HepG2 (cell line): ENCODE data around the gene WIZ. TPM values are rescaled to one million over a fixed set of nuclear protein-coding genes. Genes with fewer than 3 reads are reported as not detected.

Experiments
- ATAC-seq: fragments of 200-7000 bp; cut with Tn5 transposase; 3 replicates; pipeline ENCODE4 v1.9.1; 2020; ENCODE audit warnings: mild to moderate bottlenecking, moderate library complexity
- BruUV-seq: library from RNA; stranded (reverse); fragments of 400-500 nt; replicated peaks from 2 replicates; lab custom pipeline; 2021; lab: Mats Ljungman, UMichigan
- CTCF ChIA-PET: fragments of 300-600 bp; formaldehyde crosslinking; extraction: SDS; loops from one replicate; lab custom pipeline; 2021; ENCODE audit warnings: low total read pairs, inconsistent platforms, low intra/inter-chr PET ratio; lab: Yijun Ruan, JAX
- POLR2A ChIA-PET: fragments of 350-600 bp; sonication (Branson Sonifier 250); formaldehyde crosslinking; loops from one replicate; lab custom pipeline; 2020; ENCODE audit warnings: antibody characterized with exemption, inconsistent platforms; lab: Yijun Ruan, JAX
- DNase-seq: peaks from one replicate; pipeline ENCODE4 v3.0.0-alpha.2; 2015; ENCODE audit warnings: low spot score
- FAIRE-seq: peaks from 3 replicates; lab custom pipeline; 2011; peaks lifted over from hg19 to GRCh38; lab: Jason Lieb, UNC
- H2AFZ ChIP-seq: one replicate; pipeline ENCODE4 v1.6.1; 2011; ENCODE audit warnings: low read length, inconsistent platforms
- H3K27ac ChIP-seq: fragments of 300-600 bp; 3 replicates; pipeline ENCODE4 v1.8.0; 2011; ENCODE audit warnings: mixed run types, mild to moderate bottlenecking, mixed read lengths, low read length, inconsistent platforms; ENCODE audit not compliant: insufficient read depth; ENCODE audit errors: extremely low read length
- H3K27me3 ChIP-seq, 2 experiments: fragments of 200-600 bp in 1 of 2; 2 replicates in 1 of 2; 3 replicates in 1 of 2; pipeline versions ENCODE4 v1.6.0 to v1.8.0; 2011; ENCODE audit warnings: low read length in 2 of 2, mild to moderate bottlenecking in 2 of 2, moderate library complexity in 2 of 2, inconsistent platforms in 1 of 2; ENCODE audit not compliant: insufficient read depth in 2 of 2, control insufficient read depth in 1 of 2
- H3K36me3 ChIP-seq, 2 experiments: fragments of 200-600 bp in 1 of 2; replicated peaks in 1 of 2; 2 replicates in 1 of 2; 3 replicates in 1 of 2; pipeline versions ENCODE4 v1.5.1 to v1.8.0; 2011; ENCODE audit warnings: low read length in 2 of 2, inconsistent platforms in 1 of 2; ENCODE audit not compliant: insufficient read depth in 2 of 2, control insufficient read depth in 1 of 2
- H3K4me1 ChIP-seq: 2 replicates; pipeline ENCODE4 v1.5.1; 2012; ENCODE audit warnings: low read length, inconsistent platforms; ENCODE audit not compliant: insufficient read depth
- H3K4me2 ChIP-seq: 2 replicates; pipeline ENCODE4 v1.6.0; 2011; ENCODE audit warnings: low read depth, low read length, inconsistent platforms
- H3K4me3 ChIP-seq, 3 experiments: fragments of 200-600 bp in 1 of 3; sonication (generic), shearing (Covaris generic) in 1 of 3; replicated peaks in 1 of 3; 2 replicates each; pipeline ENCODE4 v1.5.1; 2011 to 2016; ENCODE audit warnings: low read length in 3 of 3, inconsistent platforms in 2 of 3, low read depth in 2 of 3, mild to moderate bottlenecking in 2 of 3, control low read depth in 1 of 3, mixed read lengths in 1 of 3; ENCODE audit not compliant: insufficient read depth in 1 of 3
- H3K79me2 ChIP-seq: one replicate; pipeline ENCODE4 v1.6.1; 2011; ENCODE audit warnings: low read length, inconsistent platforms; ENCODE audit not compliant: insufficient read depth
- H3K9ac ChIP-seq: 2 replicates; pipeline ENCODE4 v1.6.0; 2011; ENCODE audit warnings: mild to moderate bottlenecking, low read depth, low read length, inconsistent platforms; ENCODE audit not compliant: insufficient read depth
- H3K9me3 ChIP-seq: 2 replicates; pipeline ENCODE4 v1.5.1; 2012; ENCODE audit warnings: mild to moderate bottlenecking, low read length
- H4K20me1 ChIP-seq: 2 replicates; pipeline ENCODE4 v1.6.0; 2011; ENCODE audit warnings: inconsistent platforms, mild to moderate bottlenecking, low read length, moderate library complexity; ENCODE audit not compliant: insufficient read depth
- E2F5 ChIP-seq: sonication (generic); formaldehyde crosslinking; conservative IDR thresholded peaks from 2 replicates; pipeline ENCODE4 v1.4.0; 2020; ENCODE audit warnings: missing genetic modification reagents
- GZF1 ChIP-seq: sonication (generic); formaldehyde crosslinking; IDR thresholded peaks from 2 replicates; pipeline ENCODE4 v1.5.1; 2020; ENCODE audit warnings: mild to moderate bottlenecking, missing genetic modification reagents
- HDAC6 ChIP-seq: fragments of 200-600 bp; sonication (generic); IDR thresholded peaks from 2 replicates; pipeline ENCODE4 v1.7.0; 2017; ENCODE audit warnings: mild to moderate bottlenecking, antibody characterized with exemption, low read length, low read depth
- KAT2B ChIP-seq: fragments of 150-350 bp; IDR thresholded peaks from 2 replicates; pipeline ENCODE4 v1.6.1; 2014; ENCODE audit warnings: low read depth, low read length, borderline replicate concordance
- MIER2 ChIP-seq: IDR thresholded peaks from 2 replicates; pipeline ENCODE4 v1.6.1; 2016; ENCODE audit warnings: missing biosample characterization, missing genetic modification reagents
- RARG ChIP-seq: sonication (generic); formaldehyde crosslinking; IDR thresholded peaks from 2 replicates; pipeline ENCODE4 v1.4.0; 2020; ENCODE audit warnings: low read depth, mild to moderate bottlenecking, missing genetic modification reagents
- ZBTB8A ChIP-seq: sonication (generic); formaldehyde crosslinking; IDR thresholded peaks from 2 replicates; pipeline ENCODE4 v1.4.0; 2020; ENCODE audit warnings: mild to moderate bottlenecking, low read depth, missing genetic modification reagents, borderline replicate concordance
- ZNF556 ChIP-seq: sonication (generic); formaldehyde crosslinking; IDR thresholded peaks from 2 replicates; pipeline ENCODE4 v1.4.0; 2020; ENCODE audit warnings: mild to moderate bottlenecking, missing genetic modification reagents, borderline replicate concordance
- WGBS: methylation state at CpG from one replicate; pipeline ENCODE4 v1.1.6; 2017; ENCODE audit warnings: low lambda C conversion rate; 5-methylcytosine and 5-hydroxymethylcytosine counted together
- in situ Hi-C: cut with HindIII; loops from 2 replicates; pipeline ENCODE4 v1.10.0; 2017; ENCODE audit warnings: low pct_unique_long_range_greater_than_20kb; ENCODE audit not compliant: extremely low pct_ligation_motif_present
- intact Hi-C: fragments of 100-400 bp; cut with micrococcal nuclease; formaldehyde crosslinking; loops from one replicate; pipeline ENCODE4 v1.10.0; 2022; ENCODE audit not compliant: unreplicated experiment
- polyA plus RNA-seq, 8 experiments: library from polyadenylated mRNA; depleted of rRNA in 3 of 8; stranded (reverse) in 7 of 8; unstranded in 1 of 8; fragments of >200 nt; fragmentation: Illumina TruSeq in 4 of 8; extraction: Trizol in 4 of 8; gene quantifications; 2 replicates each; pipeline versions ENCODE4 v1.2.1 to v1.2.3, GENCODE V29; 2011 to 2016; ENCODE audit warnings: low read depth in 4 of 8, missing spikeins in 1 of 8, mixed read lengths in 1 of 8; ENCODE audit not compliant: insufficient read depth in 1 of 8
- total RNA-seq, 5 experiments: library from RNA; depleted of rRNA; stranded (reverse); fragments of >200 nt; fragmentation: Illumina TruSeq; extraction: Trizol; gene quantifications; 2 replicates each; pipeline ENCODE4 v1.2.3, GENCODE V29; 2016; ENCODE audit warnings: low read depth in 1 of 5
- TF ChIP-seq, protein P1 (sequence below): sonication (generic); formaldehyde crosslinking; IDR thresholded peaks from 2 replicates; pipeline ENCODE4 v1.4.0; 2020; ENCODE audit warnings: missing genetic modification reagents

The WIZ gene
- total and polyA plus RNA-seq, 2 of the 13 experiments (the other 11 are each of a cell fraction or from before 2014, with no cell fraction given) = 4.7 to 4.8 TPM

- intact Hi-C loops (no loop called here), in situ Hi-C loops (no loop called here)
- ChIA-PET POLR2A (interaction anchor here (1.9 kb wide), 1 partner anchor 15 kb away, joined by 5 read pairs; the partner anchor contains the start of gene AKAP8L), CTCF (no interaction called here)
- Histone ChIP-seq H3K27me3 (no peaks in the 10 kb centered on the region), H3K36me3 (peaks cover 39 to 78% of the 10 kb centered on the region in 2 experiments), H3K79me2 (peaks cover 74% of the 10 kb centered on the region), H3K4me3 (no peak overlapping the region), H3K9ac (no peak overlapping the region), H2AFZ (no peak overlapping the region), H4K20me1 (peaks cover 18% of the 10 kb centered on the region), H3K4me1 (peaks cover 7% of the 10 kb centered on the region), H3K4me2 (no peak overlapping the region), H3K27ac (no peak overlapping the region), H3K9me3 (no peaks in the 10 kb centered on the region)
- no peak for TF ChIP-seq ZNF556
- DNase-seq (no peak), ATAC-seq (no peak), FAIRE-seq (no peak)
- 98% methylated on average over 6 of the region's 7 CpGs for WGBS
- no TSS peak for BruUV-seq
Measured at GRCh38 chr19:15404097-15404779, 45.5 kb downstream of the WIZ start.

- Histone ChIP-seq H4K20me1 (peaks cover 18% of the 10 kb centered on the region), H3K9ac (no peak overlapping the region), H2AFZ (no peak overlapping the region), H3K27me3 (no peaks in the 10 kb centered on the region), H3K27ac (no peak overlapping the region), H3K4me2 (no peak overlapping the region), H3K36me3 (peaks cover 42 to 81% of the 10 kb centered on the region in 2 experiments), H3K4me3 (no peak overlapping the region), H3K79me2 (peaks cover 65% of the 10 kb centered on the region), H3K4me1 (peaks cover 7% of the 10 kb centered on the region), H3K9me3 (no peaks in the 10 kb centered on the region)
- FAIRE-seq (no peak), ATAC-seq (no peak), DNase-seq (no peak)
- WGBS = 97% methylated on average over 10 of the region's 10 CpGs
- in situ Hi-C loops = no loop called here
- BruUV-seq = no TSS peak
- intact Hi-C loops = no loop called here
- POLR2A ChIA-PET = no interaction called here
- no peak for TF ChIP-seq ZBTB8A (CRISPR knock-in tag)
- no peak for TF ChIP-seq MIER2 (CRISPR knock-in tag)
- TF ChIP-seq RARG (CRISPR knock-in tag) = no peak
- no peak for TF ChIP-seq GZF1
- TF ChIP-seq KAT2B = no peak
- TF ChIP-seq, protein P1, sequence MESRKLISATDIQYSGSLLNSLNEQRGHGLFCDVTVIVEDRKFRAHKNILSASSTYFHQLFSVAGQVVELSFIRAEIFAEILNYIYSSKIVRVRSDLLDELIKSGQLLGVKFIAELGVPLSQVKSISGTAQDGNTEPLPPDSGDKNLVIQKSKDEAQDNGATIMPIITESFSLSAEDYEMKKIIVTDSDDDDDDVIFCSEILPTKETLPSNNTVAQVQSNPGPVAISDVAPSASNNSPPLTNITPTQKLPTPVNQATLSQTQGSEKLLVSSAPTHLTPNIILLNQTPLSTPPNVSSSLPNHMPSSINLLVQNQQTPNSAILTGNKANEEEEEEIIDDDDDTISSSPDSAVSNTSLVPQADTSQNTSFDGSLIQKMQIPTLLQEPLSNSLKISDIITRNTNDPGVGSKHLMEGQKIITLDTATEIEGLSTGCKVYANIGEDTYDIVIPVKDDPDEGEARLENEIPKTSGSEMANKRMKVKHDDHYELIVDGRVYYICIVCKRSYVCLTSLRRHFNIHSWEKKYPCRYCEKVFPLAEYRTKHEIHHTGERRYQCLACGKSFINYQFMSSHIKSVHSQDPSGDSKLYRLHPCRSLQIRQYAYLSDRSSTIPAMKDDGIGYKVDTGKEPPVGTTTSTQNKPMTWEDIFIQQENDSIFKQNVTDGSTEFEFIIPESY (CRISPR knock-in tag) = no peak
- TF ChIP-seq HDAC6 = no peak
- TF ChIP-seq E2F5 = no peak
- CTCF ChIA-PET = no interaction called here
Measured at GRCh38 chr19:15403151-15403531, 46.6 kb downstream of the WIZ start.
